Vagina (tissue), 2 donors: Measurements from ENCODE around the gene RASSF1.

ENCODE experiments used
- CTCF ChIP-seq, 3 experiments: fragments of 450-650 bp in 2 of 3; fragments of 200-600 bp in 1 of 3; sonication (generic) in 1 of 3; IDR thresholded peaks; one replicate each; pipeline ENCODE4 v1.5.1; 2017 to 2019; ENCODE audit warnings: antibody characterized with exemption in 3 of 3, mild to moderate bottlenecking in 2 of 3, moderate library complexity in 2 of 3
- POLR2A ChIP-seq, 2 donors: fragments of 450-650 bp; IDR thresholded peaks; one replicate each; pipeline ENCODE4 v1.6.1; 2017; ENCODE audit warnings: antibody characterized with exemption in 2 of 2, mild to moderate bottlenecking in 2 of 2, moderate library complexity in 2 of 2

- no peak for TF ChIP-seq CTCF (IDR thresholded peaks at IDR 0.05)
- no peak for TF ChIP-seq POLR2A (IDR thresholded peaks at IDR 0.05)
Observed at GRCh38 chr3:50336452-50337174, 4.0 kb downstream of the RASSF1 start.
